B cell (primary cell): ENCODE measurements around the gene ACAD10.

Experiments
- CTCF ChIP-seq: fragments of 200-600 bp; IDR thresholded peaks from one replicate; pipeline ENCODE4 v1.8.0; 2022; ENCODE audit warnings: antibody characterized with exemption, mild to moderate bottlenecking
- EZH2 ChIP-seq: IDR thresholded peaks from 2 replicates; pipeline ENCODE4 v1.6.1; 2012; ENCODE audit warnings: borderline replicate concordance, low read depth, mild to moderate bottlenecking, moderate library complexity, low read length; ENCODE audit not compliant: insufficient read depth, poor library complexity, severe bottlenecking

GRCh38 chr12:111766608-111767361, 80.9 kb downstream of the ACAD10 start, which contains the start of gene ALDH2:
- TF ChIP-seq CTCF (no peak), EZH2 (no peak)
